Left forelimb (tissue), 1 donor: ENCODE results near the gene NSG2.

Experiments used
- DNase-seq: peaks from one replicate; pipeline ENCODE4 v3.0.0-alpha.2; 2018; ENCODE audit warnings: low spot score

NSG2 gene

DNA sequence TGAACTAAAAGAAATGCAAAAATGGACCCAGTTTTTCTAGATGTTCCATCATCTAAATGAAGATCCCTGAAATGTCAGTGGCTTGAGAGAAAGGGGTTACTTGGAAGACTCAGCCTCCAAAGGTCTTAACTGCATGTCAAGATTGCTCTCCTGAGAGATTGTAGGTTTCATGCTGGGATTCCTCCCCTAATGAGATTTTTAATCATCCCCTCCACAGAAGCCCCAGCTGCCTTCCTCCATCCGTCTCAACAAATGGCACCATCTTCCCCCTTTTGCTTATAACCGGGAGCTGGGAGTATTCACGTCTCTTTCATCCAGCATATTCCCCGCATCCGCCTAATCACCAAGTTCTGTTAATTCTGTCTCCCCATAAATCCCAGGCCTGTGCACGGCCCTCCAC, 104.5 kb downstream of the NSG2 start:
- no peak for DNase-seq

DNA sequence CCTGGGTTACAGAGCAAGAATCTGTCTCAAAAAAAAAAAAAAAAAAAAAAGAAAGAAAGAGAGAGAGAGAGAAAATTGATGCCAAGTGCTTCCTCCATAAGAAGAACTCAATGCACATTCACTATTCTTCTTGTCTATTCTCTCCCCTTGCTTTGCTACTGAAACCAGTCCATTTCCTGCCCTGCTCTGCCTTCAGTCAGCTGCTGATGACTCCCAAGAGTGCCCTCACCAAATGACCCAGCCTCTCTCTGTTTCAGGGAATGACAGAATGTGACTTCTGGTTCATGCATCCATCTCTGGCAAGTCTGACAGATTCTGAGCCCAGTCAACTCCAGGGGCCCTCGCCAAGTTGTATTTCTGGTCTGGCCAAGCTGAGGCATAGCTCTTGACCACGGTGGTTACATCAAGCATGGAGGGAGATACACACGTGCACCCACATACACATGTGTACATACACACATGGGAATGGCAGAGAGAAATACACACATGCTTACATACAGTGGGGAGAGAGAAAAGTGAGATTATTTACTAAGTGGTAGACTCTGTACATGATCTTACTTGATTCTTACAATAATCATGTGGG, 106.2 kb downstream of the NSG2 start:
- DNase-seq = no peak

DNA sequence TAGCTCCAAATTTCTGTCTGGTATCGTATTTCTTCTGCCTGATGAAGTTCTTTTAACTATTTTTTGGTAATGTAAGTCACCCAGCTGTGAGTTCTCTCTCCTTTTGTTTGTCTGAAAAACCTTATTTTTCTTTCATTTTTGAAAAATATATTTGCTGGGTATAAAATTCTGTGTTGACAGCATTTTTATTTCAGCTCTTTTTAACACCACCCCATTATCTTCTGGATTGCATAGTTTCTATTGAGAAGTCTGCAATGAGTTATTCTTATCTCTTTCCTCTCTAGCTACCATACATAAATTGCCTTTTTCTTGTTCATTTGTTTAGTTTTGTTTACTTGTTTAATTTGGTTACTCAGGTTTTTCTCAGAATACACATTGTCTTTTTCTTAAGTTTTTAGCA, 109.1 kb downstream of the NSG2 start:
- no peak for DNase-seq

DNA sequence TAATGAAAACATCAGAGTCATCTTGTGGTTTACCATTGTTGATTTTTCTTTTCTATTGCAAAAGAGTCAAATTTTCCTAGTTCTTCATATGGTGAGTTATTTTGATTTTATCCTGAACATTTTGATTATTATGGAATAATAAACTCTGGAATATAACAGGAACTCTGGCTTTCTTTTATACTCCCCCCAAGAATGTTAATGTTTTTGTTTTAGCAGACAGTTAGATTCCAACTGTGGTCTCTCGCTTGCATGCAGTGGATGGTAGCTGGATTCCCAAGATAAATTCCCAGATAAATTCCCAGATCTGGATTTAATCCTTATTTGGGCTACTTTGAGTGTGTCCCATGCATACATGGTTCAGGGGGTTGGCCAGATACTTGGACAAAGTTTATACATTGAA, 109.8 kb downstream of the NSG2 start:
- DNase-seq = no peak

DNA sequence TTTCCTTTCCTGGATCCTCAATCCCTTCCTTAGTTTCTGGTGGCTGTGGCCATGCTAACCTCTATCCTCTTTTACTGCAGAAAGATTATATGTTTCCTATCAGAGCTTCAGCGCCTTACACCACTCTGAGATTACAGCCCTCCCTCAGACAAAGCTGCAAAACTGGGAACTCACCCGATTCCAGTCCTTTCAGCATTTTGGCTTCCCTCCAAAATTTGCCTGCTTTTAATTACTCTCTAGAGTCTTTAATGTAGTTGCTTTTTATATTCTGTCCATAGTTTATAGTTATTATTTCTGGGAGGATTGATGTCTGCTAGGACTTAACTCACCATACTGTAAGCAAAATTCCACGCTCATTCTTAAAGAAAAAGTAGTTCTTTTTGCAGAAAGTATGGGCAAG, 110.2 kb downstream of the NSG2 start:
- no peak for DNase-seq

DNA sequence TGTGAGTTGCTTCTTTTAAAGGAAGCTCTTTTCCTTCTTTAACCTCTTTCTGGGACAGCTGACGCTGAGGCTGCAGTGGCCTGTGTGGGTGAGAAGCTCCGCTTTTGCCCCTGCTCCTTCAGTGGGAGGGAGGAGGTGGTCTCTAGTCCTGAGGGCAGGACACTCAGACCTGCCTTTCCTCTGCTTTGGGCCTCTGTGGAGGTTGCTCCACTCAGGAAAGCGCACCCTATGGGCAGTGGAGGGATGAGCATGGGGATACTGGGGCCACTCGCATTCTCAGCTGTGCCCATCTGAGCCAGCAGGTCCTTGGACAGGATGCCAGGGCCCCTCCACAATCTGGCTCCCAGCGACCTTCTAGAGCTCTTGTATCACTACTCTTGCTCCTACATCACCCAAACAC, 111.5 kb downstream of the NSG2 start:
- no peak for DNase-seq
